ENCODE results near the gene KRTAP12-1.
"Not testable (repeated sequence)": the region's sequence is repeated elsewhere in the genome, so short reads cannot be mapped to it uniquely, and the experiment has no call there.

KRTAP12-1 gene

GRCh38 chr21:44644878-44645277, 37.1 kb downstream of the KRTAP12-1 start:
- DNase-seq: no peak
- no peak overlapping the region for H3K27ac ChIP-seq
- H3K36me3 ChIP-seq: no peaks in the 10 kb centered on the region
- peaks cover 0 to 36% of the 10 kb centered on the region in 2 donors for H3K27me3 ChIP-seq
- no peaks in the 10 kb centered on the region for H3K4me1 ChIP-seq
- H3K9me3 ChIP-seq: peaks cover 0 to 17% (median 8%) of the 10 kb centered on the region in 3 donors
- no peak for TF ChIP-seq CTCF (IDR thresholded peaks at IDR 0.05)
- intact Hi-C loops (cut with DNase I; ENCODE audit: low total_unique reads): no loop called here
- no peak overlapping the region for H3K4me3 ChIP-seq

- H3K9me3 ChIP-seq: peaks cover 0 to 17% (median 8%) of the 10 kb centered on the region in 3 donors
- TF ChIP-seq CTCF (IDR thresholded peaks at IDR 0.05): no peak
- no peaks in the 10 kb centered on the region for H3K36me3 ChIP-seq
- H3K27ac ChIP-seq: no peak overlapping the region
- H3K4me3 ChIP-seq: no peak overlapping the region
- intact Hi-C loops (cut with DNase I; ENCODE audit: low total_unique reads): no loop called here
- DNase-seq: no peak
- H3K27me3 ChIP-seq: peaks cover 0 to 37% of the 10 kb centered on the region in 2 donors
- H3K4me1 ChIP-seq: no peaks in the 10 kb centered on the region
Measured at GRCh38 chr21:44643741-44644310, 38.1 kb downstream of the KRTAP12-1 start.

GRCh38 chr21:44640761-44641160, 41.2 kb downstream of the KRTAP12-1 start:
- Histone ChIP-seq H3K27ac (no peak overlapping the region), H3K4me1 (no peaks in the 10 kb centered on the region), H3K27me3 (peaks cover 0 to 25% of the 10 kb centered on the region in 2 donors), H3K36me3 (no peaks in the 10 kb centered on the region), H3K9me3 (peaks cover 0 to 17% (median 8%) of the 10 kb centered on the region in 3 donors), H3K4me3 (no peak overlapping the region)
- no peak for TF ChIP-seq CTCF (IDR thresholded peaks at IDR 0.05)
- DNase-seq: no peak
- intact Hi-C loops (cut with DNase I; ENCODE audit: low total_unique reads): no loop called here

- Histone ChIP-seq H3K27me3 (peaks cover 0 to 25% of the 10 kb centered on the region in 2 donors), H3K36me3 (no peaks in the 10 kb centered on the region), H3K9me3 (peaks cover 0 to 11% (median 0%) of the 10 kb centered on the region in 3 donors), H3K4me1 (no peaks in the 10 kb centered on the region), H3K4me3 (no peak overlapping the region), H3K27ac (no peak overlapping the region)
- no peak for TF ChIP-seq CTCF (IDR thresholded peaks at IDR 0.05)
- DNase-seq: no peak
- intact Hi-C loops (cut with DNase I; ENCODE audit: low total_unique reads): no loop called here
Measured at GRCh38 chr21:44639331-44639655, 42.7 kb downstream of the KRTAP12-1 start.

GRCh38 chr21:44638506-44639330, 43.2 kb downstream of the KRTAP12-1 start:
- intact Hi-C loops (cut with DNase I; ENCODE audit: low total_unique reads); H3K4me1 ChIP-seq; H3K27ac ChIP-seq; H3K36me3 ChIP-seq; DNase-seq; H3K4me3 ChIP-seq: not testable (repeated sequence)
- H3K9me3 ChIP-seq: peaks cover 0 to 11% (median 0%) of the 10 kb centered on the region in 3 donors
- peaks cover 0 to 25% of the 10 kb centered on the region in 2 donors for H3K27me3 ChIP-seq

- H3K36me3 ChIP-seq; intact Hi-C loops (cut with DNase I; ENCODE audit: low total_unique reads); H3K27ac ChIP-seq; H3K4me1 ChIP-seq; DNase-seq; H3K4me3 ChIP-seq: not testable (repeated sequence)
- Histone ChIP-seq H3K27me3 (peaks cover 0 to 25% of the 10 kb centered on the region in 2 donors), H3K9me3 (peaks cover 0 to 13% (median 0%) of the 10 kb centered on the region in 3 donors)
Measured at GRCh38 chr21:44637851-44638348, 44.1 kb downstream of the KRTAP12-1 start.
